Measurements from ENCODE around the gene ENO1.
A peak's percentile ranks its signal among the peaks of the same experiment; 100 is the strongest.

ENO1 gene

DNA sequence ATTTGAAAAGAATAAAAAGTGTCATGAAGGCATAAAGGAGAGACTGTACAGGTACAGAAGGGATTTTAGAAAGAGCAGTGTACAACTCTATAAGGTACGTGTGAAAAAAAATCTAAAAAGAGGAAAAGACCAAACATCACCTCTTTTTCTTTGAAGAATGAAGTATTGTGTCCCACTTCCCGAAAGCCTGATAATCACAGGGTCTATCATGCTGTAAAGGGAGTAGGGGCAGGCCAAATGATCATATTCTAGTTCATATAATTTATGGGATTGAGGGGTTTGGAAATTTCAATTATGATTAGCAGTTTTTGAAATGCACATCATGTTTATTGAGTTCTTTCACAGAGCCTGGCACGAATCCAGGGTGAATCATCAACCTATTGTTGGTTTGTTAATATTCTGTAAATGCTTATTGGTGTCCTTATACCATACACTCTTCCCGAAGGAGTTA is 60.1 kb downstream of the ENO1 start:
- no peaks in the 10 kb centered on the region for H3K27me3 ChIP-seq (ENCODE audit: insufficient read depth, low read length)
- H3K79me2 ChIP-seq (ENCODE audit: insufficient read depth, low read length) = no peaks in the 10 kb centered on the region
- TF ChIP-seq, protein P1, sequence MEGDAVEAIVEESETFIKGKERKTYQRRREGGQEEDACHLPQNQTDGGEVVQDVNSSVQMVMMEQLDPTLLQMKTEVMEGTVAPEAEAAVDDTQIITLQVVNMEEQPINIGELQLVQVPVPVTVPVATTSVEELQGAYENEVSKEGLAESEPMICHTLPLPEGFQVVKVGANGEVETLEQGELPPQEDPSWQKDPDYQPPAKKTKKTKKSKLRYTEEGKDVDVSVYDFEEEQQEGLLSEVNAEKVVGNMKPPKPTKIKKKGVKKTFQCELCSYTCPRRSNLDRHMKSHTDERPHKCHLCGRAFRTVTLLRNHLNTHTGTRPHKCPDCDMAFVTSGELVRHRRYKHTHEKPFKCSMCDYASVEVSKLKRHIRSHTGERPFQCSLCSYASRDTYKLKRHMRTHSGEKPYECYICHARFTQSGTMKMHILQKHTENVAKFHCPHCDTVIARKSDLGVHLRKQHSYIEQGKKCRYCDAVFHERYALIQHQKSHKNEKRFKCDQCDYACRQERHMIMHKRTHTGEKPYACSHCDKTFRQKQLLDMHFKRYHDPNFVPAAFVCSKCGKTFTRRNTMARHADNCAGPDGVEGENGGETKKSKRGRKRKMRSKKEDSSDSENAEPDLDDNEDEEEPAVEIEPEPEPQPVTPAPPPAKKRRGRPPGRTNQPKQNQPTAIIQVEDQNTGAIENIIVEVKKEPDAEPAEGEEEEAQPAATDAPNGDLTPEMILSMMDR (IDR thresholded peaks at IDR 0.05; ENCODE audit: low read length) = no peak
- TF ChIP-seq EZH2 (IDR thresholded peaks at IDR 0.05; ENCODE audit: borderline replicate concordance, low read length) = no peak
- H4K20me1 ChIP-seq (ENCODE audit: insufficient read depth, low read length) = no peaks in the 10 kb centered on the region
- peak overlapping the region; percentile 49 for H3K27ac ChIP-seq (ENCODE audit: low read depth, low read length, poor library complexity, severe bottlenecking)
- no peaks in the 10 kb centered on the region for H3F3A ChIP-seq (ENCODE audit: insufficient read depth, low read length)
- peak overlapping the region; percentile 77 for H3K4me2 ChIP-seq (ENCODE audit: low read length)
- no peaks in the 10 kb centered on the region for H3K9me3 ChIP-seq (ENCODE audit: low read length)
- H3K4me3 ChIP-seq (ENCODE audit: low read depth, low read length, poor library complexity, severe bottlenecking) = peak overlapping the region; percentile 88
- no peaks in the 10 kb centered on the region for H3K36me3 ChIP-seq (ENCODE audit: insufficient read depth, low read length)
- no peaks in the 10 kb centered on the region for H3K9me2 ChIP-seq (ENCODE audit: low read depth, low read length)
- peak overlapping the region; percentile 95 for H2AFZ ChIP-seq (ENCODE audit: low read length)
- H3K9ac ChIP-seq (ENCODE audit: low read length) = peak overlapping the region; percentile 72
- peaks cover 30% of the 10 kb centered on the region for H3K4me1 ChIP-seq (ENCODE audit: insufficient read depth, low read length, severe bottlenecking)

DNA sequence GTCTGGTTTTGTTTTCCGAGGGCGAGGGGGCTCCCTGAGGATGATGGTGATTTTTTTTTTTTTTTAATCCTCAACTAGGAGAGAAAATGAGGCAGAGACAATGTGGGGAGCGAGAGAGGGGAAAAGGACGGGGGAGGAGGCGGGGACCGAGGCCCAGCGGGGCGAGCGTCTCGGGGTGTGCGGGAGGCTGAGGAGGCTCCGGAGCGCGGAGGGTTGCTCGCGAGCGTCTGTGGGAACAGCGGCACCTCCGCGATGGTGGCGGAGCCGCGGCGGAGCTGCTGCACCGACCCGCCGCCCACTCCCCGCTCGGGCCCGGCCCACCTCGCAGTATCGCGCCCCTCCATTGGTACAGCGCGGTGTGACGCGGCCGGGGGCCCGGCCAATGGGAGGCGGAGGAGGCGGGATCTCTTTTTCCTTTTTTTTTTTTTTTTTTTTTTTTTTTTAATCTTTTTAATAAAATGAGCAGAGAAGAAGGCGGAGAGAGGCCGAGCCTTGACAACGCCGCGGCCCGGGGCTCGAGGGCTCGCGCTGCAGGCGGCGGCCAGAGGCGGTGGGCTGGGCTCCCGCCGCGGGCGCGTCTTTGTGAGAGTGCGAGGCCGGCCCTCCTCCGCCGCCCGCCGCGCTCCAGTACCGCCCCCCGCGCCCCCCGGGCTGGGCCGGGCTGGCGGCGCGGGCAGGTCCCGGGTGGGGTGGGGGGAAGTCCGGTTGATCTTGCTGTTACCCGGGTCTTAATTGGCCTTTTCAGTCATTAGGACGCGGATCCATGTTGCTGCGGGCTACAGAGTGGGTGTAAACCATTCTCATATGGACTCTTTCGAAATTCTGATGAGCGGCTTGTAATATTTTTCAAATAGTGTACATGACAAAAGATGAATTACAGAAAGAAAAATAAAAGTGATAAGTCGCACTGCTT is 60.8 kb downstream of the ENO1 start, which contains the start of gene RERE:
RERE (minus strand) TSS at position 229 of the 913 bp plus-strand sequence.
- H3K4me2 ChIP-seq (ENCODE audit: low read length) = peak within 1 kb of the TSS; percentile 81
- H3K36me3 ChIP-seq (ENCODE audit: insufficient read depth, low read length) = no peaks in the 10 kb centered on the region
- H3K4me3 ChIP-seq (ENCODE audit: low read depth, low read length, poor library complexity, severe bottlenecking) = peak within 1 kb of the TSS; percentile 88
- no peaks in the 10 kb centered on the region for H3K9me2 ChIP-seq (ENCODE audit: low read depth, low read length)
- peak within 1 kb of the TSS; percentile 95 for H2AFZ ChIP-seq (ENCODE audit: low read length)
- TF ChIP-seq EZH2 (IDR thresholded peaks at IDR 0.05; ENCODE audit: borderline replicate concordance, low read length) = no peak
- TF ChIP-seq, protein P1 (IDR thresholded peaks at IDR 0.05; ENCODE audit: low read length) = no peak
- H3K27me3 ChIP-seq (ENCODE audit: insufficient read depth, low read length) = no peaks in the 10 kb centered on the region
- H3K4me1 ChIP-seq (ENCODE audit: insufficient read depth, low read length, severe bottlenecking) = peaks cover 30% of the 10 kb centered on the region
- peak within 1 kb of the TSS; percentile 91 for H3K9ac ChIP-seq (ENCODE audit: low read length)
- no peaks in the 10 kb centered on the region for H3K79me2 ChIP-seq (ENCODE audit: insufficient read depth, low read length)
- H3K27ac ChIP-seq (ENCODE audit: low read depth, low read length, poor library complexity, severe bottlenecking) = peak within 1 kb of the TSS; percentile 49
- H4K20me1 ChIP-seq (ENCODE audit: insufficient read depth, low read length) = no peaks in the 10 kb centered on the region
- no peaks in the 10 kb centered on the region for H3K9me3 ChIP-seq (ENCODE audit: low read length)
- H3F3A ChIP-seq (ENCODE audit: insufficient read depth, low read length) = no peaks in the 10 kb centered on the region

DNA sequence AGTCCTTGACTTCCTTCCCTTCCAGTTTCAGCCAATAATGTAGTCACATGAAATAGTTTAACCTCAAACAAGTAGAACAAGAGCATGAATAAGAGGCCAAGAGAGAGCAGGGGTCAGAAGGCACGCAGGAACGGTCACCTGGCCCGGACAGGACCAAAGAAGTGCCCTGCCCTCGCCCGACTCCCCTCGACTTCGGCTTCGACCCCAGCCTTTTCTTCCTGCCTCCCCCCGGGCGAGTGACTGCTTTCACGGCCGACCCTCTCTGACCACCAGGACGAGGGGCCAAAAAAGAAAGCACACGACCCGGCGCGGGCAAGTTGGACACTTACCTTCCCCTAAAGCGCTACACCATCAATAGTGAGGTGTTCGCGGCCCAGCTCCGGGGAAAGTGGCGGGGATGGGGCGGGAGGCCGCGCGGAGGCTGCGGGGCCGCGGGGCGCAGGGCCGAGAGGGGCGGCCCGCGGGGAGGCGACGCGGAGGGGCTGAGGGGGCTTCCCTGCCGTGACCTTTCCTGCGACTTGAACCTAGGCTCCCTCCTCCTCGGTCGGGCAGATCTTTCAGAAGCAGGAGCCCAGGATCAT is 61.6 kb downstream of the ENO1 start:
- H3K9ac ChIP-seq (ENCODE audit: low read length) = peak overlapping the region; percentile 91
- H3F3A ChIP-seq (ENCODE audit: insufficient read depth, low read length) = no peaks in the 10 kb centered on the region
- no peaks in the 10 kb centered on the region for H3K27me3 ChIP-seq (ENCODE audit: insufficient read depth, low read length)
- H2AFZ ChIP-seq (ENCODE audit: low read length) = peak overlapping the region; percentile 58; the same call in 1 of the 2 replicates
- no peaks in the 10 kb centered on the region for H3K9me3 ChIP-seq (ENCODE audit: low read length)
- TF ChIP-seq, protein P1 (IDR thresholded peaks at IDR 0.05; ENCODE audit: low read length) = no peak
- TF ChIP-seq EZH2 (IDR thresholded peaks at IDR 0.05; ENCODE audit: borderline replicate concordance, low read length) = no peak
- H3K27ac ChIP-seq (ENCODE audit: low read depth, low read length, poor library complexity, severe bottlenecking) = peak overlapping the region; percentile 37
- H3K4me3 ChIP-seq (ENCODE audit: low read depth, low read length, poor library complexity, severe bottlenecking) = peak overlapping the region; percentile 88
- H3K79me2 ChIP-seq (ENCODE audit: insufficient read depth, low read length) = no peaks in the 10 kb centered on the region
- peaks cover 30% of the 10 kb centered on the region for H3K4me1 ChIP-seq (ENCODE audit: insufficient read depth, low read length, severe bottlenecking)
- no peaks in the 10 kb centered on the region for H4K20me1 ChIP-seq (ENCODE audit: insufficient read depth, low read length)
- H3K36me3 ChIP-seq (ENCODE audit: insufficient read depth, low read length) = no peaks in the 10 kb centered on the region
- H3K9me2 ChIP-seq (ENCODE audit: low read depth, low read length) = no peaks in the 10 kb centered on the region
- H3K4me2 ChIP-seq (ENCODE audit: low read length) = peak overlapping the region; percentile 81

Measured in OCI-LY1 (cell line).